Upper lobe of left lung (tissue), 4 donors: Measurements from ENCODE around the gene USH1G.

Source experiments
- CTCF ChIP-seq, 6 experiments: fragments of 450-650 bp in 4 of 6; fragments of 200-600 bp in 2 of 6; sonication (generic) in 2 of 6; IDR thresholded peaks; one replicate each; pipeline ENCODE4 v1.5.1; 2016 to 2019; ENCODE audit warnings: antibody characterized with exemption in 6 of 6
- EP300 ChIP-seq, 4 donors: sonication (generic); formaldehyde crosslinking; IDR thresholded peaks; one replicate each; pipeline ENCODE4 v1.5.1; 2017; ENCODE audit warnings: antibody characterized with exemption in 4 of 4, control low read depth in 2 of 4
- POLR2A ChIP-seq, 4 donors: fragments of 450-650 bp; IDR thresholded peaks; one replicate each; pipeline ENCODE4 v1.5.1; 2016 to 2017; ENCODE audit warnings: antibody characterized with exemption in 4 of 4, mild to moderate bottlenecking in 2 of 4
- POLR2AphosphoS5 ChIP-seq, 2 donors: sonication (generic); formaldehyde crosslinking; IDR thresholded peaks; one replicate each; pipeline ENCODE4 v1.5.1; 2017; ENCODE audit warnings: antibody characterized with exemption in 2 of 2

- no peak for TF ChIP-seq CTCF (IDR thresholded peaks at IDR 0.05)
- TF ChIP-seq POLR2A (IDR thresholded peaks at IDR 0.05) = no peak
- no peak for TF ChIP-seq EP300 (IDR thresholded peaks at IDR 0.05)
- TF ChIP-seq POLR2AphosphoS5 (IDR thresholded peaks at IDR 0.05) = no peak
These were observed 1.9 kb downstream of the USH1G start for GRCh38 chr17:74921026-74921681.
